CD4-positive, alpha-beta memory T cell (primary cell): ENCODE data around the gene GET4. TPM values are rescaled to one million over a fixed set of nuclear protein-coding genes. Genes with fewer than 3 reads are reported as not detected.

ENCODE experiments used
- CTCF ChIA-PET: fragments of 350-600 bp; sonication (Branson Sonifier 250); formaldehyde crosslinking; loops from one replicate; lab custom pipeline; 2021; ENCODE audit warnings: inconsistent platforms; ENCODE audit not compliant: partially characterized antibody; lab: Charles Lee
- POLR2A ChIA-PET: fragments of 350-600 bp; sonication (Branson Sonifier 250); formaldehyde crosslinking; loops from one replicate; lab custom pipeline; 2021; ENCODE audit not compliant: partially characterized antibody; lab: Charles Lee
- DNase-seq, 5 donors: peaks; one replicate each; pipeline versions ENCODE4 v3.0.0 to v3.0.0-alpha.2; 2020 to 2022; ENCODE audit warnings: mixed read lengths in 1 of 5
- H3K27ac ChIP-seq: one replicate; pipeline ENCODE4 v1.7.0; 2013; ENCODE audit warnings: low read depth, low read length
- H3K27me3 ChIP-seq: 2 replicates; pipeline ENCODE4 v1.7.0; 2013; ENCODE audit warnings: mild to moderate bottlenecking, low read length, moderate library complexity; ENCODE audit not compliant: insufficient read depth
- H3K36me3 ChIP-seq: 2 replicates; pipeline ENCODE4 v1.7.0; 2013; ENCODE audit warnings: mild to moderate bottlenecking, low read length, moderate library complexity; ENCODE audit not compliant: insufficient read depth
- H3K4me1 ChIP-seq: 2 replicates; pipeline ENCODE4 v1.7.0; 2013; ENCODE audit warnings: mild to moderate bottlenecking, low read length, moderate library complexity; ENCODE audit not compliant: insufficient read depth
- H3K4me3 ChIP-seq, 2 donors: one replicate each; pipeline ENCODE4 v1.7.0; 2013; ENCODE audit warnings: low read length in 2 of 2, mild to moderate bottlenecking in 1 of 2
- H3K9me3 ChIP-seq, 2 donors: one replicate each; pipeline ENCODE4 v1.7.0; 2013; ENCODE audit warnings: low read length in 2 of 2, control low read depth in 1 of 2; ENCODE audit not compliant: control insufficient read depth in 1 of 2
- H3K27ac Mint-ChIP-seq, 7 donors: one replicate each; pipeline ENCODE4 v1.8.0; 2020 to 2021; ENCODE audit warnings: mixed read lengths in 7 of 7, mild to moderate bottlenecking in 6 of 7, inconsistent platforms in 3 of 7, moderate library complexity in 3 of 7
- H3K27me3 Mint-ChIP-seq, 2 donors: one replicate each; pipeline ENCODE4 v1.8.0; 2020 to 2021; ENCODE audit warnings: mixed read lengths in 2 of 2
- H3K36me3 Mint-ChIP-seq, 2 donors: one replicate each; pipeline ENCODE4 v1.8.0; 2020 to 2021; ENCODE audit warnings: mixed read lengths in 2 of 2, inconsistent platforms in 1 of 2, mild to moderate bottlenecking in 1 of 2
- H3K4me1 Mint-ChIP-seq, 4 donors: one replicate each; pipeline ENCODE4 v1.8.0; 2020 to 2021; ENCODE audit warnings: mixed read lengths in 4 of 4, mild to moderate bottlenecking in 1 of 4
- H3K4me3 Mint-ChIP-seq, 8 donors: one replicate each; pipeline ENCODE4 v1.8.0; 2020 to 2021; ENCODE audit warnings: mixed read lengths in 8 of 8, mild to moderate bottlenecking in 7 of 8, moderate library complexity in 6 of 8, inconsistent platforms in 3 of 8
- H3K9me3 Mint-ChIP-seq, 8 donors: one replicate each; pipeline ENCODE4 v1.8.0; 2020 to 2021; ENCODE audit warnings: mixed read lengths in 8 of 8, mild to moderate bottlenecking in 5 of 8, inconsistent platforms in 3 of 8, moderate library complexity in 1 of 8
- intact Hi-C: fragments of 100-400 bp; cut with micrococcal nuclease; formaldehyde crosslinking; loops from one replicate; pipeline ENCODE4 v1.15.1; 2023
- polyA plus RNA-seq, 2 donors: library from polyadenylated mRNA; unstranded; fragments of 300-500 nt; fragmentation: Illumina TruSeq; gene quantifications; one replicate each; pipeline ENCODE4 v1.2.3, GENCODE V29; 2021
- total RNA-seq, 2 experiments: library from RNA; stranded (reverse); gene quantifications; one replicate each; pipeline ENCODE4 v1.2.3, GENCODE V29; 2021

Gene GET4
- total RNA-seq (10 to 100 TPM; 47.4 to 51.6 TPM), polyA plus RNA-seq (10 to 100 TPM; 22.0 to 28.7 TPM)

- H3K4me3 ChIP-seq = peak within 1 kb of the TSS; percentile 11 to 68
- Mint-ChIP-seq H3K9me3 (no peaks in the 10 kb centered on the region), H3K27ac (peak within 1 kb of the TSS; percentile 83 to 96 (median 94)), H3K4me3 (peak within 1 kb of the TSS; percentile 87 to 96 (median 91)), H3K27me3 (no peaks in the 10 kb centered on the region), H3K4me1 (peaks cover 18 to 42% (median 31%) of the 10 kb centered on the region in 4 donors), H3K36me3 (peaks cover 5 to 32% of the 10 kb centered on the region in 2 donors)
- peaks cover 48% of the 10 kb centered on the region for H3K4me1 ChIP-seq
- ChIA-PET CTCF (interaction anchor here (1.0 to 1.9 kb wide), 5 partner anchors 36 to 239 kb away, joined by 3 to 5 read pairs (median 3); no protein-coding TSS in a partner anchor), POLR2A (interaction anchor here (0.6 to 3.2 kb wide), 14 partner anchors 11 to 554 kb away, joined by 3 to 18 read pairs (median 4); partner anchors contain the start of genes COX19 and SUN1)
- DNase-seq = peak; percentile 96 to 100 (median 99)
- peak within 1 kb of the TSS; percentile 84 for H3K27ac ChIP-seq
- H3K9me3 ChIP-seq = no peaks in the 10 kb centered on the region
- no peaks in the 10 kb centered on the region for H3K27me3 ChIP-seq
- intact Hi-C loops = loop anchor here (1.0 to 5.0 kb wide), 6 partner anchors 47 to 272 kb away; partner anchors contain the start of genes COX19, DNAAF5 and PRKAR1B
- peaks cover 9% of the 10 kb centered on the region for H3K36me3 ChIP-seq
These were observed at the start of gene GET4 for GRCh38 chr7:876077-876971. GET4 (plus strand) TSS chr7:876554; CDS start chr7:876646, 92 bp downstream.

GRCh38 chr7:828793-829561, 47.4 kb upstream of the GET4 start:
- POLR2A ChIA-PET = interaction anchor here (0.6 to 1.2 kb wide), 2 partner anchors 12 to 29 kb away, joined by 4 read pairs; no protein-coding TSS in a partner anchor
- Mint-ChIP-seq H3K27me3 (no peaks in the 10 kb centered on the region), H3K27ac (peak overlapping the region in 3 of 7 donors; percentile 2 to 85 (median 39)), H3K4me1 (peaks cover 38 to 75% (median 49%) of the 10 kb centered on the region in 4 donors), H3K36me3 (peaks cover 12 to 21% of the 10 kb centered on the region in 2 donors), H3K4me3 (peak overlapping the region in 1 of 8 donors; percentile 26), H3K9me3 (no peaks in the 10 kb centered on the region)
- no peak overlapping the region for H3K27ac ChIP-seq
- no peak for DNase-seq
- intact Hi-C loops = no loop called here
- CTCF ChIA-PET = no interaction called here
- peaks cover 40% of the 10 kb centered on the region for H3K4me1 ChIP-seq
- no peaks in the 10 kb centered on the region for H3K27me3 ChIP-seq
- no peak overlapping the region for H3K4me3 ChIP-seq
- H3K36me3 ChIP-seq = no peaks in the 10 kb centered on the region
- no peaks in the 10 kb centered on the region for H3K9me3 ChIP-seq

GRCh38 chr7:830069-830468, 46.3 kb upstream of the GET4 start:
- no peak for DNase-seq
- Mint-ChIP-seq H3K36me3 (peaks cover 7 to 19% of the 10 kb centered on the region in 2 donors), H3K9me3 (no peaks in the 10 kb centered on the region), H3K27me3 (no peaks in the 10 kb centered on the region), H3K4me1 (peaks cover 34 to 72% (median 45%) of the 10 kb centered on the region in 4 donors), H3K27ac (peak overlapping the region; percentile 57 to 99 (median 96)), H3K4me3 (peak overlapping the region in 2 of 8 donors; percentile 63 to 79)
- no peaks in the 10 kb centered on the region for H3K36me3 ChIP-seq
- ChIA-PET POLR2A (no interaction called here), CTCF (no interaction called here)
- H3K4me1 ChIP-seq = peaks cover 41% of the 10 kb centered on the region
- no peak overlapping the region for H3K4me3 ChIP-seq
- intact Hi-C loops = no loop called here
- no peaks in the 10 kb centered on the region for H3K9me3 ChIP-seq
- H3K27me3 ChIP-seq = no peaks in the 10 kb centered on the region
- H3K27ac ChIP-seq = no peak overlapping the region

GRCh38 chr7:831596-832166, 44.7 kb upstream of the GET4 start:
- CTCF ChIA-PET = interaction anchor here (0.8 to 2.6 kb wide), 4 partner anchors 13 to 510 kb away, joined by 4 to 21 read pairs (median 16); no protein-coding TSS in a partner anchor
- peak overlapping the region; percentile 81 to 91 (median 88) for H3K4me3 Mint-ChIP-seq
- H3K27ac ChIP-seq = peak overlapping the region; percentile 73

GRCh38 chr7:832167-832967, 44.0 kb upstream of the GET4 start, which contains the start of gene SUN1:
SUN1 (plus strand) TSS chr7:832476; CDS start chr7:832525, 49 bp downstream.
- Histone ChIP-seq H3K9me3 (no peaks in the 10 kb centered on the region), H3K4me3 (peak within 1 kb of the TSS; percentile 19 to 30), H3K4me1 (peaks cover 41% of the 10 kb centered on the region), H3K27me3 (no peaks in the 10 kb centered on the region), H3K27ac (peak within 1 kb of the TSS; percentile 73), H3K36me3 (no peaks in the 10 kb centered on the region)
- Mint-ChIP-seq H3K4me3 (peak within 1 kb of the TSS; percentile 81 to 91 (median 88)), H3K27ac (peak within 1 kb of the TSS; percentile 96 to 99 (median 97)), H3K27me3 (no peaks in the 10 kb centered on the region), H3K9me3 (no peaks in the 10 kb centered on the region), H3K4me1 (peaks cover 31 to 74% (median 50%) of the 10 kb centered on the region in 4 donors), H3K36me3 (peaks cover 8 to 27% of the 10 kb centered on the region in 2 donors)
- peak; percentile 71 to 86 (median 81) for DNase-seq
- POLR2A ChIA-PET = interaction anchor here (0.6 to 3.1 kb wide), 16 partner anchors 9 to 1522 kb away, joined by 3 to 50 read pairs (median 4); partner anchors contain the start of gene GET4
- CTCF ChIA-PET = interaction anchor here (0.8 to 2.6 kb wide), 4 partner anchors 14 to 510 kb away, joined by 4 to 21 read pairs (median 16); no protein-coding TSS in a partner anchor
- intact Hi-C loops = loop anchor here (1.0 kb wide), 3 partner anchors 16 to 46 kb away; no protein-coding TSS in a partner anchor

More at GRCh38 chr7:831596-832166, 44.7 kb upstream of the GET4 start:
- Mint-ChIP-seq H3K4me1 (peaks cover 33 to 72% (median 49%) of the 10 kb centered on the region in 4 donors), H3K27me3 (no peaks in the 10 kb centered on the region), H3K27ac (peak overlapping the region; percentile 96 to 99 (median 97)), H3K36me3 (peaks cover 4 to 21% of the 10 kb centered on the region in 2 donors), H3K9me3 (no peaks in the 10 kb centered on the region)
- H3K4me1 ChIP-seq = peaks cover 41% of the 10 kb centered on the region
- H3K4me3 ChIP-seq = peak overlapping the region in 1 of 2 donors; percentile 8
- intact Hi-C loops = loop anchor here (1.0 kb wide), 3 partner anchors 15 to 45 kb away; no protein-coding TSS in a partner anchor
- POLR2A ChIA-PET = interaction anchor here (0.6 to 3.1 kb wide), 15 partner anchors 9 to 1522 kb away, joined by 3 to 50 read pairs (median 5); partner anchors contain the start of gene GET4
- no peaks in the 10 kb centered on the region for H3K9me3 ChIP-seq
- peak in 4 of 5 donors; percentile 39 to 58 (median 47) for DNase-seq
- H3K36me3 ChIP-seq = no peaks in the 10 kb centered on the region
- no peaks in the 10 kb centered on the region for H3K27me3 ChIP-seq
